Natural killer cell (primary cell): ENCODE data around the gene SLC2A13. TPM values are rescaled to one million over a fixed set of nuclear protein-coding genes. Genes with fewer than 3 reads are reported as not detected.

Source experiments
- total RNA-seq, 4 donors: library from RNA; stranded (reverse); fragments of 120-200 nt in 1 of 4; gene quantifications; one replicate each; pipeline versions ENCODE4 v1.2.3 to v1.2.4, GENCODE V29; 2013 to 2022

The SLC2A13 gene
- total RNA-seq, 3 donors from 2014 or later (not counting 1 experiment from before 2014, with no cell fraction given) = 6.0 to 10.9 (median 8.7) TPM

Other genes with a start within 250 kb of the SLC2A13 start
- 1 to 10 TPM; 1.6 to 6.1 (median 3.3) TPM for gene LRRK2, start 118.9 kb upstream of the SLC2A13 start, total RNA-seq